ENCODE measurements around the gene COL6A1.
"Not testable (repeated sequence)": the region's sequence is repeated elsewhere in the genome, so short reads cannot be mapped to it uniquely, and the experiment has no call there.

COL6A1 gene

GRCh38 chr21:46029186-46029924, 47.8 kb downstream of the COL6A1 start:
- no peak for DNase-seq

DNA sequence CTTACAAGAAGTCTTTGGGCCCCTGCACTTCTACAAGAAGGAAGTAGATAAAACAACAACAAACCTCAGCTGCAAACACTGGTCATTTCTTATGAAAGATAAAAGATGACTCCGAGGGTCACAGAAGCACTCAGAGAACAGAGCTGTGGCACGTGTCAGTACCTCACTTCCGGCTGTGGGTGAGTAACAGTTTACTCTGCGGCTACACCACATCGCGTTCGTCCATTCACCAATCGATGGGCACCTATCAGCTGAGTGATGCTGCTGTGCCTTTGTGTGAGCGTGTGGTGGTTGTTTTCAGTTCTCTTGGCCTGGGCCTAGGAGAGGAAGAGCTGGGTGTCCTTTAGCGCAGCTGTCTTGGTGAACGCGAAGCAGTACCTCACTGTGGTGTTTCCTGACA, 49.9 kb downstream of the COL6A1 start:
- no peak for DNase-seq

DNA sequence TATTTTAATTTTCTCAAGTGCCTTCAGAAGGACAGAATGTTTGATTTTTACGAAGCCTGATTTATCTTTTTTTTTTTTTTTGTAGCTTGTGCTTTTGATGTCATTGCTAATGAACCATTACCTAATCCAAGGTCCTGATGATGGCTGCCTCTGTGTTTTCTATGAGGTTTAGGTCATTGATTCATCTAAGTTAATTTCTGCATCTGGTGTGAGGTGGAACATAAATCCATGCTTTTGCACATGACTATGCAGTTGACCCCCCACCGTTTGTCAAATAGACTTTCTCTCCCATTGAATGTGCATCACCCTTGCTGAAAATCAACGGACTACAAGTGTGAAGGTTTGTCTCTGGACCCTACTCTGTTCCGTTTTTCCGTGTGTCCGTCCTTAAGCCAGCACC, 50.5 kb downstream of the COL6A1 start:
- no peak for DNase-seq

DNA sequence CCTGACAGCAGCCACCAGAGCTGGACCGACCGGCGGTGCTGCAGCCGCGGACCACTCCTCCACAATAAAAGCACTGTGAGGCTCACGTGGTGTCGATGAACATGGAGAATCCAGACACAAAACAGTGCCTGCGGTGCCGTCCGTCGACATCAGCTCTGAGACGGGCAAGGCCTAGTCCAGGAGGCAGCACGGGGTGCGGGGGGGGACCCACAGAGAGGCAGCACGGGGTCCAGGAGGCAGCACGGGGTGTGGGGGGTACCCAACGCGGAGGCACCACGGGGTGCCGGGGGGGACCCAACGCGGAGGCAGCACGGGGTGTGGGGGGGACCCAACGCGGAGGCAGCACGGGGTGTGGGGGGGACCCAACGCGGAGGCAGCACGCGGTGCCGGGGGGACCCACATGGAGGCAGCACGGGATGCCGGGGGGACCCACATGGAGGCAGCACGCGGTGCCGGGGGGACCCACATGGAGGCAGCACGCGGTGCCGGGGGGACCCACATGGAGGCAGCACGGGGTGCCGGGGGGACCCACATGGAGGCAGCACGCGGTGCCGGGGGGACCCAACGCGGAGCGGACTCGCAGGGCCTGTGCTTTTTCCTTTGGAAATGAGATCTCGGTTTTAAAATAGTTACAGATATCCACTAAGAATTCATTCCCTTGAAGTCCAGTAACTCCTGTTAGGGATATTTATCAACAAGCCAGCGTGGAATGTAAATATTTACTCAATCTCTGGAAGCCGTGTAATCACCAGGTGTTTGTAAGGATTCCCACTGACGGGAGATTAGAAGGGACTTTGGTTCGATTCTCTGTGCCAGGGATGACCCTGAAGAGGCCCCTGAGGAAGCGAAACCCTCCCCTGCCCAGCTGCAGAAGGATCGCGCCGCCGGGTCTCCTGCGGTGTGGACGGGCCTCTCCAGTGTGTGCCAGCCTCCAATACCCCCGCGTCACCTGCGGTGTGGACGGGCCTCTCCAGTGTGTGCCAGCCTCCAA, 52.1 kb downstream of the COL6A1 start:
- peak in 1 of 3 experiments; percentile 13 for DNase-seq

- DNase-seq: no peak
Observed at GRCh38 chr21:46035809-46036695, 54.5 kb downstream of the COL6A1 start.

DNA sequence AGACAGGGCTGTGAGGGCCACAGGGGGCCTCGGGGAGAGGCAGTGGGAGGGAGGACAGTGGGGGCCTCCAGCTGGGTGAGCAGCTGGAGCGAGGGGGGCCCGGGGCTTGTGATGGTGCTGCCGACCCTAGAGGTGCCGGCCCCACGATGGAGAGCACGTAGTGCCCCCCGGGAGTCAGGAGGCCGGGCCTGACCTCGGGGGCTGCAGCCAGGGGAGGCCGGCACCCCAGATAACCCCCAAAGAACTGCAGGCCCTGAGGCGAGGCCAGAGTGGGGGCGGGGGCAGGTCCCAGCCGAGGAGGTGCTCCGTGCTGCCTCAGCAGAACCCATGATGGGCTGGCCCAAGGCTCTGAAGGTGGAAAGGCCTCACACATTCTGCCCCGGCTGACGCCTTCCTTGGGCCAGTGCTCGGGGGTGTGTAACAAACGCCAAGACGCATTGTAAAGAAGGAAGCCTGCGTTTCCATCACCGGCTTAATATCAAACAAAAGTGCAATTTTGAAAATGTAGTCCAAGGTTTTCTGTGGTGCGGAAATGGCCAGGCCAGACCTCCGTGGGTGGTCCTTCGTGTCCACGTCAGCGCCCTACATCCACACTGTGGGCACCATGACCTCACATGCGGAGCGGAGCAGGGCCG, 55.2 kb downstream of the COL6A1 start:
- no peak for DNase-seq

DNA sequence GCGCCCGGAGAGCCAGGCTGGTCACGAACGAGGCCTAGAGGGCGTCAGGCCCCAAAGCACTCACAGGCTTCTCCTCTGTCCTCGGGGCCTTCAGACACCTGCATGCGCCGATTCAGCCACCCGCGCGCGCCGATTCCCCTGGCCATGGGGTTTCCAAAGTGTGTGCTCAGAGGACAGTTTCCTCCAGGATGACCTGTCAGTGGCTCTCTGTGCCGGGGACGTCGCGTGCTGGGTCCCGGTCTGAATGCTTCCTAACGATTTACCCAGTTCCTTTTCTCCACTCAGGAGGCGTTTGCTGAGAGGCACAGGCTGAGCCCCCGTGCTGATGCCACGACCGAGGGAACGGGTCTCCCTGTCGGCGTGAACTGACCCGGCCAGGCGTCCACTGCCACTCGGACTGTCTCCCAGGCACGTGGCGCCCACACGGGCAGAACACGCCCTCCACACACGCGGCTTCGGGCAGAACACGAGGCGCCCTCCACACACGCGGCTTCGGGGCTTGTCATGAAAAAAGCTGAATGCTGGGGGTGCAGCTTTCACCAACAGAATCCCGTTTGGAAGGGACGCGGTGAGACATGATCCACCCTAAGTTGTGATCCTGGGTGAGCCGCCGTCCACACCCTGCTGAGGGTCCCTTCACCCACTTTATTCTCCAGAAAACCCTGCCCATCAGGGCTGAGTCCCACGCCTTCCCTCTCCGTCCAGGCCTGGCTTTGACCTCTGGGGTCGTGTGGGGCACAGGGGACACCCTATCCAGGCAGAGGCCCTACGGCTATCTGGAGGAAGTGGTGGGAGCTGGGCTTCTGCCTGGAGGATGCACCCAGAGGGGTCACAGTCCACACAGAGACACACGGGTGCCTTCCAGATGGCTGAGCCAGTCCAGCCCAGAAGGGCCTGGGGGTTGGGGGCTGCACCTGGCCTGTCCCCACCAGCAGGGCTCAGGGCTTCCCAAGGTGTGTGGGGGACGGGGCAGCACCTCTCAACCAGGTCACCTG, 56.1 kb downstream of the COL6A1 start:
- no peak for DNase-seq

GRCh38 chr21:46038341-46038829, 56.8 kb downstream of the COL6A1 start:
- no peak for DNase-seq

GRCh38 chr21:46038871-46039397, 57.4 kb downstream of the COL6A1 start:
- no peak for DNase-seq

GRCh38 chr21:46039891-46040660, 58.5 kb downstream of the COL6A1 start:
- DNase-seq: no peak

DNA sequence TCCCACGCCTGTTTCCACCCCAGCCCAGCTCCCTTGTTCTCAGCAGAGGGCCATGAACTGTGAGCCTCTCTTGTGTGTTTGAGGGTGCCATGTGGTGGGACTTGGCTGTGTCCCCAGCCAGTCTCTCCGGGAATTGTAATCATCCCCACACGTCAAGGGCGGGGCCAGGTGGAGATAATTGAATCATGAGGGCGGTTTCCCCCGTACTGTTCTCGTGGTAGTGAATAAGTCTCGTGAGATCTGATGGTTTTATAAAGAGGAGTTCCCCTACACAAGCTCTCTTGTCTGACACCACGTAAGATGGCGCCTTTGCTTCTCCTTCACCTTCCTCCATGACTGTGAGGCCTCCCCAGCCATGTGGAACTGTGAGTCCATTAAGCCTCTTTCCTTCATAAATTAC, 59.1 kb downstream of the COL6A1 start:
- no peak for DNase-seq

DNA sequence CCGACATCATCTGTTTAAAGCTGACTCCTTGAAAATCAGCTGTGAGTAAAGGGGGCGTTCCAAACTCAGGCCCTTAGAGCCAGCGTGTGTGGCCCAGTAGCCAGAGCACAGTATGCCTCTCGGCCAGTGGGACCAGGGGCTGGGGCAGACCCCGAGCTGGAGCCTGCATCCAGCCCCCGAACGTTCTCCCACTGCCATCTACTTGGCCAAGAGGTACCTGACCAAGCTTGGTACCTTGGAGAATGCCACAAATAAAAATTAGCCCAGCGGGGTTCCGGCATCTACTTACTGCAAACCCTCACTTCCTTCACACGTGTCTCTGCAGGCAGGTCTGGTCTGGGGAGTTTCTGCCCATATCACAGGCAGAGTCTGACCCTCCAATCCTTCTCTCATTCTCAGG, 59.6 kb downstream of the COL6A1 start:
- no peak for DNase-seq

GRCh38 chr21:46045154-46045553, 63.6 kb downstream of the COL6A1 start:
- DNase-seq: no peak

DNA sequence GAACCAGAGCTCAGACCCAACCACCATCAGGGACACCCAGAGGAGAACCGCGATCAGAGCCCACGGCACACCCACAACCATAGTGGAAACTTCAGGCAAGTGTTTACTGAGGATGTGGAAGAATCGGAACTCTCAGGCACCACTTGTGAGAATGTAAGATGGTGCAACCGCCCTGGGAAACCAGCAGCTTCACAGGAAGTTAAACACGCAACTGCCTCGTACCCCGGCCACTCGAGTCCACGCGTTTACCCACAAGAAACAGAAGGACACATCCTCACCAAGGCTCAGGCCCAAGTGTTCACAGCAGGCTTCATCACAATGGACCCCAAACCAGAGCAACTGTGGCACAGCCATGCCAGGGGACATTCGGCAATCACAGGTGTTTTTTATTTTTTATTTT, 64.9 kb downstream of the COL6A1 start:
- no peak for DNase-seq

GRCh38 chr21:46046906-46047305, 65.3 kb downstream of the COL6A1 start:
- DNase-seq: not testable (repeated sequence)

DNA sequence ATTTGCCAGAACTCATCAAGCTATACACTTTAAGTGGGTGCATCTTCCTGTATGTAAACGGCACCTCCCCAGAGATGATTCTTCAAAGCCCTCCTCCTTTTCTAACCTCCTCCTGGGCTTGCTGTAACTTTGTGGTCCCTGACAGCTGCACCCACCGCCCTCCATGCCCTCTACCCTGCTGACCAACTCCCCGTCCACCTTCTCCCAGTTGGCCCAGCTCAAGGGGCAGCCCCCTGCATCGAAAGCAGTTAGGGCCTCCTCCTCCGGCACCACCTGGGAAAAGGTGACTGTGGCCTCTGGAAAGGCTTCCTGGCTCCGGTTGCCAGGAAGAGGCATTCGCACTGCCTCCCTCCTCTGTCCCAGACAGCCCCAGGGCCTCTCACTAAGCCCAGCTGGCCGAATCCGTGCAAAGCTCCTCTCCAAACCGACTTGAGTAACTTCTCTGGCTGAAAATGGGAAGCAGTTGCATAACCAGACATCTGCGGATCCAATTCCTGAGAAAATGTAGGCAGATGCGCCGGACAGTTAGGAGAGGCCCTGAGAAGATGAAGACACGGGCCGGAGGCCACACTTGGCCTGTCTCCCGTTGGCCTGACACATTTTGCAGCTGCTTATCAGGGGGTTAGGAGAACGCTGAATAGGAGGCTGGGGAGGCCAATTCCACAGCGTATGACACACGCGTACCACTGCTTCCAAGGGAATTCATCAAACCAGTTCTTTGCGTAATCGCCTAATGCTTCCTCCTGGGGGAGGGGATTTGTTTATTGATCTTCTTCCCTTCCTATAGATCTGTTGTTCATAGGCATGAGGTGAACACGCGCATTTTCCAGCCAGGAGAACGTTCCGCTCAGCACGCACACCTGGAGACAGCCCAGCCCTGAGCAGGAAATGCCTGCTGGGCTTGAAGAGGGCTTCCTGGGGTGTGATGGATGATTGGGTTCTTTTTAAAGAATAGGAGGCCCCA, 67.6 kb downstream of the COL6A1 start:
- peak in 2 of 3 experiments; percentile 78 to 91 for DNase-seq

DNA sequence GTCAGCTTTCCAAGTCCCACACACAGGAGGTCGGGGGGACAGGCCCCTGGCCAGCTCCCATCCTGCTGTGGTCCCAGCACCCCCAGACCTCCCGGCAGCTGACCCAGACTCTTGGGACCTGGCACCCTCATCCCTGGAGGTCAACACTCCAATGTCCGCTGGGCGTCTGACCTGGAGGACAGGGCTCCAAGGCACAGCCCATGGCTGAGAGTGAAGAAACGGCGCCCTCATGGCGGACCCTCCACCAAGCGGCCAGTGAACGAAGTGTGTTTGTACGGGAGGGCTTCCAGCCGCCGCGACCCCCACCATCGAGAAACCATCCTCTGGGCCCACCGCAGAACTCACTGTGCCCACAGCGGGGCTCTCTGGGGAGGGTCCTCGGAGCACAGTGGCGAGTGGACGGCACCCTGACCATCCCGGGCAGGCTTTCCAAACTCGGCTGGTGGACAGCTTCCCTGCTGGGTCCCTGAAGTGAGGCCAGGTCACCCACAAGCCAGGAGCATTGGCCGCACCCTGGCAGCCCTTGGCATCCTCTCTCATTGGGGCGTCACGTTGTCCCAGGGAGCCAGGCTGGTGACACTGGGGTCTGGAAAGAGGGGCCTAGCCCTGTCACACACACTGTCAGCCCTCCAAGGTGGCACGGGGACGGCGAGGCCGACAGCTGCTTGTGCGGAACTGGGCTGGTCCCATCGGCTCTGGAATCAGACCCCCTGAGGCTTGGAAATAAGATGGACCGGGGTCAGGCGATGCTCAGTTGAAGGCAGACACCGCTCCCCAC, 68.5 kb downstream of the COL6A1 start:
- DNase-seq: no peak
